ENCODE data around the gene KRTAP4-3.
"Not testable (repeated sequence)": the region's sequence is repeated elsewhere in the genome, so short reads cannot be mapped to it uniquely, and the experiment has no call there.

The KRTAP4-3 gene

GRCh38 chr17:41151525-41151924, 16.5 kb downstream of the KRTAP4-3 start:
- no peak for DNase-seq (ENCODE audit: low read depth)

- DNase-seq (ENCODE audit: low read depth), result no peak
Observed at GRCh38 chr17:41150026-41150425, 18.0 kb downstream of the KRTAP4-3 start.

- no peak for DNase-seq (ENCODE audit: low read depth)
Observed at GRCh38 chr17:41149652-41149985, 18.4 kb downstream of the KRTAP4-3 start, which contains the start of gene KRTAP4-5. KRTAP4-5 (minus strand) TSS chr17:41149825; CDS start chr17:41149767, 58 bp downstream.

GRCh38 chr17:41148971-41149651, 18.9 kb downstream of the KRTAP4-3 start:
- DNase-seq (ENCODE audit: low read depth), result not testable (repeated sequence)

- DNase-seq (ENCODE audit: low read depth), result no peak
Observed at GRCh38 chr17:41147531-41148204, 20.4 kb downstream of the KRTAP4-3 start.

GRCh38 chr17:41145261-41145660, 22.8 kb downstream of the KRTAP4-3 start:
- DNase-seq (ENCODE audit: low read depth), result no peak

GRCh38 chr17:41144846-41145245, 23.2 kb downstream of the KRTAP4-3 start:
- DNase-seq (ENCODE audit: low read depth), result no peak

GRCh38 chr17:41141361-41141760, 26.7 kb downstream of the KRTAP4-3 start:
- DNase-seq (ENCODE audit: low read depth), result no peak

GRCh38 chr17:41140360-41141131, 27.5 kb downstream of the KRTAP4-3 start, which contains the start of gene KRTAP4-6:
KRTAP4-6 (minus strand) TSS chr17:41140544; CDS start chr17:41140487, 57 bp downstream.
- no peak for DNase-seq (ENCODE audit: low read depth)

GRCh38 chr17:41139865-41140264, 28.2 kb downstream of the KRTAP4-3 start:
- DNase-seq (ENCODE audit: low read depth), result not testable (repeated sequence)

- no peak for DNase-seq (ENCODE audit: low read depth)
Observed at GRCh38 chr17:41133880-41134735, 33.9 kb downstream of the KRTAP4-3 start.

- DNase-seq (ENCODE audit: low read depth), result no peak
Observed at GRCh38 chr17:41131979-41132378, 36.0 kb downstream of the KRTAP4-3 start.

- DNase-seq (ENCODE audit: low read depth), result no peak
Observed at GRCh38 chr17:41127371-41127770, 40.6 kb downstream of the KRTAP4-3 start.

- DNase-seq (ENCODE audit: low read depth), result no peak
Observed at GRCh38 chr17:41126412-41126811, 41.6 kb downstream of the KRTAP4-3 start.

GRCh38 chr17:41125064-41125463, 43.0 kb downstream of the KRTAP4-3 start:
- no peak for DNase-seq (ENCODE audit: low read depth)

GRCh38 chr17:41123991-41124371, 44.0 kb downstream of the KRTAP4-3 start, which contains the start of gene KRTAP4-12:
KRTAP4-12 (minus strand) TSS chr17:41124182; CDS start chr17:41124122, 60 bp downstream.
- DNase-seq (ENCODE audit: low read depth), result not testable (repeated sequence)

- not testable (repeated sequence) for DNase-seq (ENCODE audit: low read depth)
Observed at GRCh38 chr17:41123292-41123990, 44.6 kb downstream of the KRTAP4-3 start.

- no peak for DNase-seq (ENCODE audit: low read depth)
Observed at GRCh38 chr17:41121742-41122141, 46.3 kb downstream of the KRTAP4-3 start.

- DNase-seq (ENCODE audit: low read depth), result not testable (repeated sequence)
Observed at GRCh38 chr17:41119696-41120690, 48.0 kb downstream of the KRTAP4-3 start.

GRCh38 chr17:41118721-41119120, 49.3 kb downstream of the KRTAP4-3 start:
- no peak for DNase-seq (ENCODE audit: low read depth)

Measured in stimulated activated CD8-positive, alpha-beta memory T cell treated with anti-CD3 and anti-CD28 coated beads, Interleukin-7, amount 100 ng/mL, for 24 hours (primary cell).